ENCODE measurements around the gene HS2ST1. TPM values are rescaled to one million over a fixed set of nuclear protein-coding genes. Genes with fewer than 3 reads are reported as not detected.

The HS2ST1 gene
- total and polyA plus RNA-seq, 10 of the 15 experiments (the other 5 are each of a cell fraction or from before 2014, with no cell fraction given) = 5.4 to 30.8 (median 18.6) TPM

- TF ChIP-seq E2F8 (IDR thresholded peaks at IDR 0.05; ENCODE audit: low read depth, partially characterized antibody) (no peak), TCF12 (IDR thresholded peaks at IDR 0.05; ENCODE audit: low read depth, low read length) (no peak), RUNX3 (IDR thresholded peaks at IDR 0.05; ENCODE audit: low read length) (peak; percentile 66), NFIC (IDR thresholded peaks at IDR 0.05; ENCODE audit: low read depth, low read length) (no peak), NR2F1 (conservative IDR thresholded peaks at IDR 0.05) (0 out of 2 replicates have a peak, but pooled peaks have one; percentile 24), TARDBP (IDR thresholded peaks at IDR 0.05; ENCODE audit: borderline replicate concordance) (no peak), HCFC1 (IDR thresholded peaks at IDR 0.05; ENCODE audit: low read length) (no peak), ZZZ3 (IDR thresholded peaks at IDR 0.05; ENCODE audit: control insufficient read depth, insufficient read length, low read depth) (no peak), BACH1 (IDR thresholded peaks at IDR 0.05; ENCODE audit: borderline replicate concordance) (no peak), FOXK2 (IDR thresholded peaks at IDR 0.05) (no peak), SKIL (IDR thresholded peaks at IDR 0.05; ENCODE audit: low read depth, poor library complexity, severe bottlenecking) (no peak), ZNF622 (IDR thresholded peaks at IDR 0.05) (no peak), ATF7 (IDR thresholded peaks at IDR 0.05; ENCODE audit: low read depth) (no peak), POLR2A (IDR thresholded peaks at IDR 0.05; ENCODE audit: low read depth, low read length) (no peak), NBN (IDR thresholded peaks at IDR 0.05) (0 out of 2 replicates have a peak, but pooled peaks have one; percentile 37), ZNF207 (IDR thresholded peaks at IDR 0.05; ENCODE audit: borderline replicate concordance) (no peak), KDM1A (IDR thresholded peaks at IDR 0.05; ENCODE audit: borderline replicate concordance) (no peak), ESRRA (IDR thresholded peaks at IDR 0.05; ENCODE audit: low read length) (no peak), CREM (IDR thresholded peaks at IDR 0.05; ENCODE audit: low read depth) (no peak), NR2C2 (IDR thresholded peaks at IDR 0.05; ENCODE audit: borderline replicate concordance, control insufficient read depth, insufficient read length, low read depth) (no peak), RB1 (IDR thresholded peaks at IDR 0.05; ENCODE audit: borderline replicate concordance) (no peak), SMAD1 (IDR thresholded peaks at IDR 0.05; ENCODE audit: low read depth, partially characterized antibody) (peak; percentile 29)
- TF ChIP-seq, protein P1, sequence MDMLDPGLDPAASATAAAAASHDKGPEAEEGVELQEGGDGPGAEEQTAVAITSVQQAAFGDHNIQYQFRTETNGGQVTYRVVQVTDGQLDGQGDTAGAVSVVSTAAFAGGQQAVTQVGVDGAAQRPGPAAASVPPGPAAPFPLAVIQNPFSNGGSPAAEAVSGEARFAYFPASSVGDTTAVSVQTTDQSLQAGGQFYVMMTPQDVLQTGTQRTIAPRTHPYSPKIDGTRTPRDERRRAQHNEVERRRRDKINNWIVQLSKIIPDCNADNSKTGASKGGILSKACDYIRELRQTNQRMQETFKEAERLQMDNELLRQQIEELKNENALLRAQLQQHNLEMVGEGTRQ (IDR thresholded peaks at IDR 0.05; ENCODE audit: borderline replicate concordance, low read depth, low read length) = no peak
- TF ChIP-seq, protein P2, sequence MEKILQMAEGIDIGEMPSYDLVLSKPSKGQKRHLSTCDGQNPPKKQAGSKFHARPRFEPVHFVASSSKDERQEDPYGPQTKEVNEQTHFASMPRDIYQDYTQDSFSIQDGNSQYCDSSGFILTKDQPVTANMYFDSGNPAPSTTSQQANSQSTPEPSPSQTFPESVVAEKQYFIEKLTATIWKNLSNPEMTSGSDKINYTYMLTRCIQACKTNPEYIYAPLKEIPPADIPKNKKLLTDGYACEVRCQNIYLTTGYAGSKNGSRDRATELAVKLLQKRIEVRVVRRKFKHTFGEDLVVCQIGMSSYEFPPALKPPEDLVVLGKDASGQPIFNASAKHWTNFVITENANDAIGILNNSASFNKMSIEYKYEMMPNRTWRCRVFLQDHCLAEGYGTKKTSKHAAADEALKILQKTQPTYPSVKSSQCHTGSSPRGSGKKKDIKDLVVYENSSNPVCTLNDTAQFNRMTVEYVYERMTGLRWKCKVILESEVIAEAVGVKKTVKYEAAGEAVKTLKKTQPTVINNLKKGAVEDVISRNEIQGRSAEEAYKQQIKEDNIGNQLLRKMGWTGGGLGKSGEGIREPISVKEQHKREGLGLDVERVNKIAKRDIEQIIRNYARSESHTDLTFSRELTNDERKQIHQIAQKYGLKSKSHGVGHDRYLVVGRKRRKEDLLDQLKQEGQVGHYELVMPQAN (conservative IDR thresholded peaks at IDR 0.05) = no peak
- TF ChIP-seq, protein P3, sequence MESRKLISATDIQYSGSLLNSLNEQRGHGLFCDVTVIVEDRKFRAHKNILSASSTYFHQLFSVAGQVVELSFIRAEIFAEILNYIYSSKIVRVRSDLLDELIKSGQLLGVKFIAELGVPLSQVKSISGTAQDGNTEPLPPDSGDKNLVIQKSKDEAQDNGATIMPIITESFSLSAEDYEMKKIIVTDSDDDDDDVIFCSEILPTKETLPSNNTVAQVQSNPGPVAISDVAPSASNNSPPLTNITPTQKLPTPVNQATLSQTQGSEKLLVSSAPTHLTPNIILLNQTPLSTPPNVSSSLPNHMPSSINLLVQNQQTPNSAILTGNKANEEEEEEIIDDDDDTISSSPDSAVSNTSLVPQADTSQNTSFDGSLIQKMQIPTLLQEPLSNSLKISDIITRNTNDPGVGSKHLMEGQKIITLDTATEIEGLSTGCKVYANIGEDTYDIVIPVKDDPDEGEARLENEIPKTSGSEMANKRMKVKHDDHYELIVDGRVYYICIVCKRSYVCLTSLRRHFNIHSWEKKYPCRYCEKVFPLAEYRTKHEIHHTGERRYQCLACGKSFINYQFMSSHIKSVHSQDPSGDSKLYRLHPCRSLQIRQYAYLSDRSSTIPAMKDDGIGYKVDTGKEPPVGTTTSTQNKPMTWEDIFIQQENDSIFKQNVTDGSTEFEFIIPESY (IDR thresholded peaks at IDR 0.05) = no peak
Observed at GRCh38 chr1:87155170-87155569, 240.7 kb downstream of the HS2ST1 start (continued).
